HG02885 (cell line): ENCODE measurements around the gene NR6A1.

Experiments
- ATAC-seq: cut with Tn5 transposase; IDR thresholded peaks from one replicate; pipeline ENCODE4 v1.9.1; 2021; ENCODE audit warnings: mild to moderate bottlenecking; ENCODE audit not compliant: unreplicated experiment, poor library complexity

NR6A1 gene

DNA sequence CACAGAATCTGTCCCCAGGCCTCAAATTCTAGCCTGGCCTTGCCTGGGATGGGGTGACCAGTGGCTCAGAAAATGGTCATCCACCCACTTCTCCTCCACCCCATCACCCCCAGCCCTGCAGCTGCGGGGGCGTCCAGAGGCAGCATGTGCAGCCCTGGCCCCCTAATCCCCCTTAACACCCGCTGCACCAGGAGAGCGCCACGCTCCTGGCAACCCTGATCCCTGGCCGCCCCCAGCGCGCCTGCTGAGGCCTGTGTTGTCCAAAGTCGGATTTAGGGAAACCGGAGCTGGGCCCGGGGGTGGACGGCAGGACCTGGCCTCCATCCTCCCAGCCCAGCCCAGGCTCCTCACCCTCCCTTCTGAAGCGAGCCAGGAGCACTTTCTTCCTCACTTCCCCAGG lies 285.9 kb downstream of the NR6A1 start:
- ATAC-seq, result no peak

DNA sequence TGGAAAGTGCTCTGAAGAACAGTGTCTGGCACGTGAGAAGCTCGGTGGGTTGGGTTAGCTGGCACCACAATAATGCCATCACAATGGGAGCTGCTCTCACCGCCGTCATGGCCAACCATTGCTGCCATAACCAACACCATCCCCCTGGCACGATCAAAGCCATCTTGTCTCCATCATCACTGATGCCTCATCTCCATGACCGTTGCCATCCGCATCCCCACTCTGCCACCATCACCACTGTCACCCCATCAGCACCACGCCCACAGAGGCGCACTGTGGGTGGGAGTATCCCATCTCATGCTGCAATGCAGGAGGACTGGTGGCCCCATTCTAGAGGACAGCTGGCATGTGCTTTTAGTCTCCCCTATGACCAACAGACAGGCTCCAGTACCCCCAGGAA lies 287.6 kb downstream of the NR6A1 start:
- ATAC-seq, result no peak

DNA sequence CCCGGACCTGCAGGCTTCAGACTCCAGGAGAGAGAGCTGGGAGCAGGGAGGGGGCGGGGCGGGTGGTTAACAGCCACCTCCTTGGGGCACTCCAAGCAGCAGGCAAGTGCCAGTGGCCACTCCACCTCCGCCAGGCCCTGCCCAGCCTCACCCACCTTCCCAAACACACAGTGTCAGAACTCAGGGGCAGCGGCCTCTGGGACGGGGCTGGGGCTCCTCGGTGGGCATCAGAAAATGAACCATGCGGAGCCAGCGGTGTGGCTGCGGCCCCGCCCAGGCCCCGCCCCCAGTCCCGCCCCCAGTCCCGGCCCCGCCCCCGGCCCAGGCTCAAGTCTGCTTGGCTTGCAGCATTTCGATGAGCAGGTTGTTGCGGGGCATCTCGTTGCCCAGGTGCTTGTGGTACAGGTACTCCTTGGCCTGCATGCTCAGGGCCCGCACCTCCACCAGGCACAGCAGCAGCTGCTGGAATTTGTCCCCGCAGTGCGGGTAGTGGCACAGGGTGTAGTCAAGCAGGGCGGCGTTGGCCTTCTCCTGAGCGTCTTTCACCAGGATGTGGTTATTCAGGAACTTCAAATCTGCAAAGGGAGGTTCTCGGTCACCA lies 288.6 kb downstream of the NR6A1 start:
- ATAC-seq, result no peak

DNA sequence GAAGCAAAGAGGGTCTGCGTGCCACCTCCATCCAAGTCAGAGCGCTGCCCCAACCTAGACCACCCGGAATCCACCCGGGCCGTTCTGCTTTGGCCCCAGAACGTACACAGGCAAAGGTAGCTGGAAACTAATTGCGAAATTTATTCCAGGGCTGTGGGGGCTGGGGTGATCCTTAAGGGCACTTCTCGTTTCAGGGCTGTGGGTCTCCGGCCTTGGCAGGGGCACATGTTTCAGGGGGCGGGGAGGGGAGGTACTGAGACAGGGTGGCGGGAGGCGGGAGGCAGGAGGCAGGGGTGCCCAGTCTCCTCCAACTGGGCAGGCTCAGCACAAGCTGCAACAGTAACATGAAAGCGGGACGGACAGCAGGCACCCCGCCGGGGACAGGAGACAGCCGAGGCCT lies 290.0 kb downstream of the NR6A1 start:
- no peak for ATAC-seq

DNA sequence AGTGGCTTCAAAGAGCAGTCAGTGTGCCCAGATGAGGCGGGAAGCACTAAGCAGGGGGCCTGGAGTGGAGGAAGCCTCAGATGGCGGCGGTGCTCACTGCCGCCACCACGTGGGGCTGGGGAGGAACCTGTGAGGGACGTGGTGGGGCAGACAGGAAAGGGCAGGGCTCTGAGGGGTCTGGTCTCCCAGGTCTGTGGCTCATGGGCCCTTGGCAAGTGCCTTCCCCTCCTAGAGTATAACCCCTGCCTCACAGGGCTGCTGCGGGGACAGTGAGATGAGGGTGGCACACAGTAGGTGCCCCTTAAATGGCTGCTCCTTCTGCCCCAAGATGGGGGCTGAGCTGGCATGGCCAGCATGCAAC lies 290.5 kb downstream of the NR6A1 start:
- ATAC-seq, result no peak

DNA sequence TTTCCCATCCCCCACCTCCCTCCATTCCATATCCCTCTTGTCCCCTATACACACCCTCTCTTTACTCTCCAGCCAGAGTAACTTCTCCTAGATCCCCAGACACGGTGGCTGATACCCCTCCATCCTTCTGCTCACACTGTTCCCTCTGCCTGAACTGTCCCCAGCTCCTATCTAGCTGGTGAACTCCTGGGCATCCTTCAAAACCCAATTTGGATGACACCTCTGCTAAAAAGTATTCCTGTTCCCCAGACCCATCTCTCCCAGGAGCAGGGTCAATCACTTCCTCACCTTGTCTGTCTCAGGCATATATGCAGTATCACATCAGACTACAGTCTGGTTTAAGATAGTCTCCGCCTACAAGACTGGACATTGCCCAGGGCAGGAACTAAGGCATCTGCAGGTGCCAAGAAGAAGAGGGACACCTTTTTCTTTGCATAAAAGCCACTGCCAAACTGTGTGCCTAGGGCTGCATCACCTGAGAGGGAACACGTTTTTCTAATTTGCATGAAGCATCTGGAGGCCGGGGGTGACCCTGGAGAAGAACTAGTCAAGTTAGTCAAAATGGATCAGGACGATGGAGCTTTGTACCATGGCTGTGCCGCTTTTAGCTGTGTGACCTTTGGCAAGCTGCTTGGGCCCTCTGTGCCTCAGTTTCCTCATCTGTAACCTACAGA lies 291.0 kb downstream of the NR6A1 start:
- ATAC-seq, result no peak

DNA sequence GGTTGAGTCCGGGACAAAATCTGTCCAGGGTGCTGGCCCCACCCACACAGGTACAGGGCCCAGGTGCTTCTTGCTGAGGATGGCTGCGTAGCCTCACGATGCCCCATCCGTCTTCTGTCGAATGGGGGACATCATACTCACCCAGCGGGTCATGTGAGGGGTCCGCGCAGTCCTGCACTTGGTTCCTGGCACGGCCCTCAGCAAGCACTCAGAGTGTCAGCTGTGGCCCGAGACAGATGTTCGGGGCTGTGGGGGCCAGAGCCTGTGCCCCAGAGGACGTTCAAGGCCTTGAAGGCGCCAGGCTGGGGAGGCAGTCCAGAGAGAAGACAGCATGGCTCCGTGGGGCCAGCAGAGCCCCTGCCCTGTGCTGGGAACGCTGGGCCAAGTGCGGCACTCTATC lies 291.7 kb downstream of the NR6A1 start:
- ATAC-seq, result no peak

DNA sequence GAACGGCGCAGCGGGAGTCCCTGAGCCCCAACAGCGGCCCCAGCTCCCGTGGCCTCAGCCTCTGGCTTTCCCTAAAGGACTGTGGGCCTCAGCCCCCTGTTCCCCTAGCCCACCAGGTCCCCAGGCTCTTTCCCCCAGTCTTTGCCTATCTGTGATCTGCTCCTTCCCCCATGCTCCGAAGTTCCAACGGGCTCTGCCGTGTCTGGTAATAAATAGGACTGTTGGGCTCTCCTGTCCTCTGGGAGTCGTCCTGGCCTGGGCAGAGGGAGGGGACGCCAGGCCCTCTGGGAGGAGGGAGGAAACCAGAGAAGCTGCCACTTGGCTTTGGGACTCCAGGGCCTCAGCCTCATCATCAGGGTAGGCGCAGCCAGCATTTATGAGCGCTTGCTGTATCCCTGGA lies 292.8 kb downstream of the NR6A1 start:
- no peak for ATAC-seq

DNA sequence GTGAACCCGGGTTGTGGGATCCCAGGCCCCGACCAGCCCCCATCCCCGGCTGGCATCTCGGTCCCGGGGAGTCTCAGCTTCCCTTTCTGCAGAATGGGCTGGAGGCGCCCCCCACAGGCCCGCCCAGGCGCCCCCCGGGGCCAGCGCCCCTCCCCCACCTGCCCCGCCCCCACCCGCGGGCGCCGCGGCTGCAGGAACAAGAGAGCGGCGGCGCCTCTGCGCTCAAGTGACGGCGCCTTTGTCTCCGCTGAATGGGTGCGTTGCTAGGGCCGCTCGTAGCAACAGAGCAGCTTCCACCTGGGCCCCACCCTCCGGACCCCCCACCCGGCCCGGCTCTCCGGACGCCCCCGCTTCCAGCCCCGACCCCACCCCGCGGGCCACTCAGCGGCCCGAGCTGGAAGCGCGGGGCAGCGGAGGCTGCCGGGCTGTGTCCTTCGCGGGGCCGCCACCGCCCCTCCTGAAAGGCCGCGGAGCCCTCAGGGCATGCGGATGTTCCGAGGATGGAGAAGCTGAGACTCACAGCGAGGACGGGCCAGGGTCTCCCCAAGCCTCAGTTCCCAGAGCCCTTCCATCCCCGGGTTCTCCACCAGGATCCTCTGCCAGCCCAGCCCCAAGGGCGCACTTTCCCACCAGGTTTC lies 293.3 kb downstream of the NR6A1 start:
- ATAC-seq, result no peak

DNA sequence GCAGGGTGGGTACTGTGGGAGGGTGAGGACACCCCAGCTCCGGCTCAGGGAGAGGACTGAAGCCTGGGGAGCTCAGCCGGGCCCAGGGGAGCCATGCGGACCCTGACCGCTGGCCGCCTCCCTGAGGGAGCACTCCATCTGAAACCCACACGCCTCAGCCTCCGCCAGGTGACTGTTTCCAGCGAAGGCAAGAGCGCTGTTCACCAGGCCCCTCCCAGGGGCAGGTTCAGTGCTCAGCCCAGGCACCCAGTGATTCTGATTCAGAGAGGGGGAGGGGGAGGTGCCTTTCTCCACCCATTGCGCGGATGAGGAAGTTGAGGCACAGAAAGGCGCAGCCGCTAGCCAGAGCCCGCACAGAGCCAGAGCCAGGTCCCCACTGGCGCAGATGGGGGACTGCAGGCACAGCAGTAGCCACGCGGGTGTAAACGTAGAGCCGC lies 293.9 kb downstream of the NR6A1 start:
- no peak for ATAC-seq

DNA sequence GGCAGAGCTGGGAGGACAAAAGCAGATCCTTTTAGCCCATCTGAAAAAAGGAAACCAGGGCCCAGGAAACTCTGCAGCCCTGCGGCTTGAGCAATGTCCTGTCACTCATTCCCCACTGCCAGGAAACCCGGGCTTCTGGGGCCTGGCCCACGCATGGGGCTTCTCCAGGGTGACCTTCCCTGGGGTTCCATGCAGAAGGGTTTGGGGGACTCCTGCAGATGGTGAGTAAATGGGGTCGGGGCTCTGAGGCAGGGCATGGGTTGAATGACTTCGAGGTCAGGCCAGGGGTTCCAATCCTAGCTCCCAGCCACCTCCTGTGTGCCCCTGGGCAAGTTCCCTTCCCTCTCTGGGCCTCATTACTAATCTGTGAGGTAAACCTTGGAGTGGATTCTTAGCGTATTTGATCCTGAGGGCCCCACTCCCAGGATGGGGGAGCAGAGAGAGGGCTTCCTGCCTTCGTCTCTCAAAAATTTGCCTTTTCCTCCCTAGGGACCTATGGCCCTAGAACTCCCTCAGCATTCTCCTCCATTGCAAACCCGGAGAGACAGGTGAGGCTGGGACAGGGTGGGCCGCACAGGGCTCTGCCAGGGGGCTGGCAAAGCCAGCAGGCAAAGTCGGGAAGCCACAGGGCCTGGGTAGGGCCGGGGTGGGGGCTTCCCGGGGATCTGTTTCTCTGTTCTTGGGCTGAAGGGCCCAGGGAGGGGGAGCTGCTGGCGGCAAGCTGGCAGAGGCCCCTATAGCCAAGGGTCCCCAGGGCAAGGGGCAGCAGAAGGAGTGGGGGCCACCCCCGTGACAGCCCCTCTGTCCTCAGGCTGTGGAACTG lies 295.0 kb downstream of the NR6A1 start:
- ATAC-seq, result no peak

DNA sequence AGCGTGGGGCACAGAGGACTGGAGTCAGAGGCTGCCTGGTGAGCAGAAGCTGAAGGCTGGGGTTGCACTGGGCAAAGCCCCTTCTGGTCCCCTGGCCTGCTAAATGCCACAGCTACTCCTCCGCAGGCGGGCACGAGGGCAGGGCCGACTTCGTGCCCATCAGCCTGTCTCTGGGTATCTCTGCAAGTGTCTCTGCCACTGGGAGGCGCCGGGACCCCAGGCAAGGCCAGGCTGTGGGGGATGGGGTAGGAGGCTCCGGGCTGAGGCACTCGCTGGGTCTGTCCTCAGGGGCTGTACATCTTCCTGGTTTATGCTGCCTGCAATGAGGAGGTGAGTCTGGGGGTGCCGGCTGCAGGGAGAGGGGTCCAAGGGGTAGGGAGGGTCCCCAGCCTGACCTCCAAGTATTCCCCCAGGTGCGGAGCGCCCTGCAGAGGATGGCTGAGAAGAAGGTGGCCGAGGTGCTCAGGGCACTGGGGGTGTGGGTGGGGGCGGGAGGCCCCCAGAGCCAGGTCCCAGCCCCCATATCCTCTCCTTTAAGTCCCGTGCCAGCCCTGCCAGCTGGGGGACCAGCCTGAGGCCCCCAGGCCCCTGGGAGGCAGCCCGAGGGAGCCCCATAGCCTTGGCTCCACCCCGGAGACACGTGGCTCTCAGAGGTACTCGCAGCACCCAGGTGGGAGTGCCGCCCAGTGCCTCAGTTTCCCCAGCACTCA lies 295.8 kb downstream of the NR6A1 start:
- ATAC-seq, result no peak

DNA sequence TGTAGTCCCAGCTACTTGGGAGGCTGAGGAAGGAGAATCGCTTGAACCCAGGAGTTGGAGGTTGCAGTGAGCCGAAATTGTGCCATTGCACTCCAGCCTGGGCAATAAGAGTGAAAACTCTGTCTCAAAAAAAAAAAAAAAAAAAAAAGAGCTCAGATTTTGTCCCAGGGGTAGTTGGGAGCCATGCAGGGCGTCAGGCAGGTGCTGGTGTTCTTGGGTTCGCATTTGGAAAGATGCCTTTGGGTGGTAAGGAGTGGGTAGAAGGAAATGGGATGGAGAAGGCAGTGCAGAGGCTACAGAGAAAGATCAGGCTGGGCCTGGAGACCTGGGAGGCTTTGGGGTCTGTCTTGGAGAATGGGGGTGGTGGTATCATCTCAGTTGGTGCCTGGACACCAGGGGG lies 297.0 kb downstream of the NR6A1 start:
- ATAC-seq, result no peak

DNA sequence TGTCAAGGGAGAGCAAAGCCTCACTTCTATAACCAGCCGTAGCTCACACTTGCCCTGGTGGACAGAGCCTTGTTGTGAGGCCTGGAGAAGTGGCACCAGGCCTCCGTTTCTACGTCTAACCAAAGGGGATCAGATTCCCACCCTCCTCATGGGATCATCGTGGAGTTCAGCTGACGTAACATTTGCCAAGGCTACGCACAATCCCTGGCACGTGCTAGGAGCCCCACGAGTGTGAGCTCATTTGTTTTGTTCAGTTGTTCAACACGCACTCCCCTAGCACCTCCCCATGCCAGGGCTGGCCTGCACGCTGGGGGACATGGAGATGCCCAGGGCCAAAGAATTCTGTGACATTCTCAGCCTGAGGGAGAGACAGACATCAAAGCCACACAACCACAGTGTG lies 297.8 kb downstream of the NR6A1 start:
- ATAC-seq, result no peak

DNA sequence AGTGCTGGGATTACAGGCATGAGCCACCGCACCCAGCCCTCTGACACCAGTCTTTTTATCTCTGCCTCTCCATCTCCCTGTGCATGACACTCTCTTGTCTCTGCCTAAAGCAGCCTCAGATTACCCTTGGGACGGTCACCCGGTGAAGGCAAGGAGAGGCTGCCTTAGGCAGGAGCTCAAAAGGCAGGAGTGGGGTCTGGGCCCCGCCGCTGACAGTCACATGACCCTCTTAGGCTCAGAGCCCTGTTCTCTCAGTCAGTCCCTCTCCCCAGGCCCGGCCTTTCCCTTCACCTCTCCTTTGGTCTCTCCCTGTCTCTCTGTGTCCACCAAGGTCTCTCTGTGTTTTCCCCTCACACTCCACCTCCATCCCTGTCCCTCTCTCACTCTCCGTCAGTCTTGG lies 298.3 kb downstream of the NR6A1 start:
- no peak for ATAC-seq

DNA sequence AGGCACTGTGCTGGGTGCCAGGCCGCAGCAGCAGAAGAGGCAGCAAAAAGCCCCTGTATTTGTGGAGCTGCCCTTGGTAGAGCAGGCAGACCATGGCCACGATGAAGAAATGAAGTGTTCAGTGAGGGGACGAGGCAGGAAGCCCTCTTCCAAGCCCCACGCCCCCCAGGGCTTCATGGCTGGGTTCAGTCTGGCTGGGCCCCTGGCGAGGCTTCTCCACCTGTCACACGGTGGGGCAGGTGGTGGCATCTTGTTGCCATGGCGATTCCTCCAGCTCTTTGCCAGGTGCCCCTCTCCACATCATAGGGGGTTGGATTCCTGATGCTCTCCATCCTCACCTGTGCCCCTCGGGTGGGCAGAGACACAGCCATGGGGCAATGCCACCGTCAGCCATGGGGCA lies 299.4 kb downstream of the NR6A1 start:
- ATAC-seq, result no peak

DNA sequence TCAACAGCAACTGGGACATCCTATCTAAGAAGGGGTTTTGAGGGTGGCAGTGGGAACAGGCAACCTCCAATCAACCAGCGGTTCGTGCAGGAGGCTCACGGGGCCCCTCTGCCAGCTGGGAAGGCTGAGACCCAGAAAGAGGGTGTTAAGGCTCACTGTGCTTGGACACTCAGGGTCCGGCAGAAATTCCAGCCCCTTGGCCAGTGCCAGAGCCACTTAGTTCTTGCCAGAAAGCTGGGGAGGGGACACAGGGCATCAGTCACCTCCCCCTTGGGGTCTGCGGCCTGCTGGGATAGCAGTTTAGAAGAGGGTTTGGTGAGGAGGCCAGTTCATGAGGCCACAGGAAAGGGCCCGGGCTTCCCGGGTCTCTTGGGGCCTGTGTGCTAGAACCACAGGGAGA lies 300.4 kb downstream of the NR6A1 start:
- no peak for ATAC-seq

DNA sequence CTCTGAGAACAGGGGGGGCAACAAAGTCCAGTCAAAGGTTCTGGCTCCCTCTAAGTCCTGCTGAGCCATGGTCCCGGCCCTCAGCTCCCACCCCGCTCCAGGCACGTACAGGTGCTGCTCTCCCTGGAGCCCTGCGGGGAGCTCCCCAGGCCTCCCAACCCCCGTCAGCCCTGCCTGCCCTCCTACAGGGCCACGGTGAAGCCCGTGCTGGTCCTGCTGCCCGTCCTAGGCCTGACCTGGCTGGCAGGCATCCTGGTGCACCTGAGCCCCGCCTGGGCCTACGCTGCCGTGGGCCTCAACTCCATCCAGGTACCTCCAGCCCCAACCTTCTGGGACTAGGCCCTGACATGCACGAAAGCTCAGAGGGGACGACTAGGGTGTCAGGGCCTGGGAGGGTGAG lies 300.8 kb downstream of the NR6A1 start:
- ATAC-seq, result no peak

DNA sequence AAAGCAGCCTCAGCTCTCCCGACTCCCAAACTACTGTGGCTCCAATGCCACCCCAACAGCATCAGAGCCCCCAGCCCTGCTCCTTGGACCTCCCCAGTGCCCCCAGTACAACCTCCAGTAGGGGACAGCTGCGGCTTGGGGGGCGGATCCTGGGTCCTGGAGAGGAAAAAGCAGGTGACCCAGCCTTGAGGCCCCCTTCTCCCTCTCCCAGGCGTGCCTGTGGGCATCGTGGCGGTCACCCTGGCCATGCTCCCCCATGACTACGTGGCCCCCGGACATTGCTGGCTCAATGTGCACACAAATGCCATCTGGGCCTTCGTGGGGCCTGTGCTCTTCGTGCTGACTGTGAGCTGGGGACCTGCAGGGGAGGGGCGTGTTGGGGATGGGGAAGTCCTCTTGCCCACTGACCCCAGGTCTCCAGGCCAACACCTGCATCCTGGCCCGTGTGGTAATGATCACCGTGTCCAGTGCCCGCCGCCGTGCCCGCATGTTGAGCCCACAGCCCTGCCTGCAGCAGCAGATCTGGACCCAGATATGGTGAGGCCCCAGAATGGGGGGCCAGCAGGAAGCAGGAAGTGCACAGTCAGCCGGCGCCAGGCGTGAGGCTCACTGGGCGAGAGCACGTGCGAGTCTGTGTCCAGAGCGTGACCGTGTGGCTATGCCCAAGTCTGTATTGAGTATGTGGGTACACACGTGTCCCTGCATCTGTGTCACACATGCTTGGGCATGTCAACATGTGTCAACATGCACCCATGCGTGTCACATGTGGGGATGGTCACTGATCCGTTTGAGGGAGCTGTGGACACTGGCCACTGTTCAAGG lies 301.9 kb downstream of the NR6A1 start:
- ATAC-seq, result no peak
